ENCODE data around the gene PRKAG1.

DNA sequence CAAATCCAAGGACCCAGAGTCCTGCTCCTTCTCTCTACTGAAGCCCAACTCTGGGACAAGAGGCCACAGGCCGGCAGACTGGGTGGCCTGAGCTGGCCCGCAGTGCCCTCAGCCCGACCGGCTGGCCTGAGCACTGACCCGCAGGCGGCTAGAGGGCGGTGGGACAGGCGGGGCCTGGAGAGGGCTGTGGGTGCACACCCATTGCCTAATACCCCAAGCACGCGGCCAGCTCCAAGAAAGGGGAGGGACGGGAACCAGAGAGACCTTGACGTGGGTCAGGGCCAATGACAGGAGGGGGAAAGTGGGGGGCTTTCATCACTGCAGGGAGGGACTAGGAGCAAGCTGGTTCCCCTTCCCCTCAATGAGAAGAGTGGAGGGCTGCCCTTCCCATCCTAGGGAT is 45.0 kb downstream of the PRKAG1 start:
- TF ChIP-seq, protein P1, sequence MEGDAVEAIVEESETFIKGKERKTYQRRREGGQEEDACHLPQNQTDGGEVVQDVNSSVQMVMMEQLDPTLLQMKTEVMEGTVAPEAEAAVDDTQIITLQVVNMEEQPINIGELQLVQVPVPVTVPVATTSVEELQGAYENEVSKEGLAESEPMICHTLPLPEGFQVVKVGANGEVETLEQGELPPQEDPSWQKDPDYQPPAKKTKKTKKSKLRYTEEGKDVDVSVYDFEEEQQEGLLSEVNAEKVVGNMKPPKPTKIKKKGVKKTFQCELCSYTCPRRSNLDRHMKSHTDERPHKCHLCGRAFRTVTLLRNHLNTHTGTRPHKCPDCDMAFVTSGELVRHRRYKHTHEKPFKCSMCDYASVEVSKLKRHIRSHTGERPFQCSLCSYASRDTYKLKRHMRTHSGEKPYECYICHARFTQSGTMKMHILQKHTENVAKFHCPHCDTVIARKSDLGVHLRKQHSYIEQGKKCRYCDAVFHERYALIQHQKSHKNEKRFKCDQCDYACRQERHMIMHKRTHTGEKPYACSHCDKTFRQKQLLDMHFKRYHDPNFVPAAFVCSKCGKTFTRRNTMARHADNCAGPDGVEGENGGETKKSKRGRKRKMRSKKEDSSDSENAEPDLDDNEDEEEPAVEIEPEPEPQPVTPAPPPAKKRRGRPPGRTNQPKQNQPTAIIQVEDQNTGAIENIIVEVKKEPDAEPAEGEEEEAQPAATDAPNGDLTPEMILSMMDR (IDR thresholded peaks at IDR 0.05) = no peak
- TF ChIP-seq POLR2A (IDR thresholded peaks at IDR 0.05) = no peak
- no peak for TF ChIP-seq EP300 (IDR thresholded peaks at IDR 0.05)
